Stomach smooth muscle (tissue), 2 donors: ENCODE results near the gene ADGRD1.

ENCODE experiments used
- H3K27ac ChIP-seq: one replicate; pipeline ENCODE4 v1.7.0; 2013; ENCODE audit warnings: mild to moderate bottlenecking, low read length, inconsistent platforms
- H3K27me3 ChIP-seq, 2 donors: one replicate each; pipeline ENCODE4 v1.7.0; 2013; ENCODE audit warnings: low read length in 2 of 2; ENCODE audit not compliant: insufficient read depth in 2 of 2, control insufficient read depth in 1 of 2
- H3K36me3 ChIP-seq, 2 donors: one replicate each; pipeline ENCODE4 v1.7.0; 2013; ENCODE audit warnings: low read length in 2 of 2; ENCODE audit not compliant: control insufficient read depth in 2 of 2, insufficient read depth in 2 of 2
- H3K4me1 ChIP-seq: one replicate; pipeline ENCODE4 v1.7.0; 2013; ENCODE audit warnings: low read length; ENCODE audit not compliant: control insufficient read depth, insufficient read depth
- H3K4me3 ChIP-seq, 2 donors: one replicate each; pipeline ENCODE4 v1.7.0; 2013; ENCODE audit warnings: low read length in 2 of 2
- H3K9ac ChIP-seq, 2 donors: one replicate each; pipeline ENCODE4 v1.7.0; 2013; ENCODE audit warnings: low read length in 2 of 2, mild to moderate bottlenecking in 1 of 2
- H3K9me3 ChIP-seq, 2 donors: one replicate each; pipeline ENCODE4 v1.7.0; 2013; ENCODE audit warnings: low read length in 2 of 2; ENCODE audit not compliant: control insufficient read depth in 2 of 2
- donor health status: healthy.
- donor health status: Pancreatic carcinoma.

The ADGRD1 gene

GRCh38 chr12:131032082-131032750 is 78.5 kb downstream of the ADGRD1 start:
- Histone ChIP-seq H3K9ac (no peak overlapping the region), H3K36me3 (peaks cover 5% of the 10 kb centered on the region in 2 donors), H3K27me3 (no peaks in the 10 kb centered on the region), H3K4me1 (peaks cover 13% of the 10 kb centered on the region), H3K9me3 (peaks cover 0 to 8% of the 10 kb centered on the region in 2 donors), H3K27ac (no peak overlapping the region), H3K4me3 (no peak overlapping the region)

- H3K27ac ChIP-seq = no peak overlapping the region
- H3K27me3 ChIP-seq = no peaks in the 10 kb centered on the region
- H3K36me3 ChIP-seq = peaks cover 3 to 5% of the 10 kb centered on the region in 2 donors
- no peak overlapping the region for H3K4me3 ChIP-seq
- H3K9me3 ChIP-seq = peaks cover 0 to 4% of the 10 kb centered on the region in 2 donors
- no peak overlapping the region for H3K9ac ChIP-seq
- peaks cover 13% of the 10 kb centered on the region for H3K4me1 ChIP-seq
These were observed 79.8 kb downstream of the ADGRD1 start for GRCh38 chr12:131033486-131033885.

- H3K36me3 ChIP-seq = peaks cover 0 to 5% of the 10 kb centered on the region in 2 donors
- peaks cover 13% of the 10 kb centered on the region for H3K4me1 ChIP-seq
- peak overlapping the region in 1 of 2 donors; percentile 71 for H3K9ac ChIP-seq
- no peaks in the 10 kb centered on the region for H3K9me3 ChIP-seq
- H3K27me3 ChIP-seq = no peaks in the 10 kb centered on the region
- peak overlapping the region; percentile 18 for H3K27ac ChIP-seq
- peak overlapping the region; percentile 56 to 64 for H3K4me3 ChIP-seq
These were observed 80.3 kb downstream of the ADGRD1 start for GRCh38 chr12:131033886-131034482.

- Histone ChIP-seq H3K9me3 (no peaks in the 10 kb centered on the region), H3K27ac (peak overlapping the region; percentile 18), H3K4me1 (peaks cover 13% of the 10 kb centered on the region), H3K36me3 (peaks cover 0 to 5% of the 10 kb centered on the region in 2 donors), H3K27me3 (no peaks in the 10 kb centered on the region), H3K4me3 (peak overlapping the region; percentile 56 to 64), H3K9ac (peak overlapping the region; percentile 42 to 71)
These were observed 81.0 kb downstream of the ADGRD1 start for GRCh38 chr12:131034631-131035244.

- peaks cover 13% of the 10 kb centered on the region for H3K4me1 ChIP-seq
- peaks cover 0 to 5% of the 10 kb centered on the region in 2 donors for H3K36me3 ChIP-seq
- no peaks in the 10 kb centered on the region for H3K27me3 ChIP-seq
- no peaks in the 10 kb centered on the region for H3K9me3 ChIP-seq
- peak overlapping the region; percentile 56 to 64 for H3K4me3 ChIP-seq
- H3K9ac ChIP-seq = peak overlapping the region; percentile 42 to 71
- H3K27ac ChIP-seq = peak overlapping the region; percentile 18
These were observed 81.6 kb downstream of the ADGRD1 start for GRCh38 chr12:131035245-131035681.

- peaks cover 0 to 2% of the 10 kb centered on the region in 2 donors for H3K36me3 ChIP-seq
- no peak overlapping the region for H3K9ac ChIP-seq
- H3K4me3 ChIP-seq = no peak overlapping the region
- no peaks in the 10 kb centered on the region for H3K27me3 ChIP-seq
- no peaks in the 10 kb centered on the region for H3K9me3 ChIP-seq
- H3K27ac ChIP-seq = no peak overlapping the region
- peaks cover 13% of the 10 kb centered on the region for H3K4me1 ChIP-seq
These were observed 84.5 kb downstream of the ADGRD1 start for GRCh38 chr12:131038159-131038558.

GRCh38 chr12:131038961-131039950 is 85.5 kb downstream of the ADGRD1 start:
- Histone ChIP-seq H3K27ac (no peak overlapping the region), H3K27me3 (no peaks in the 10 kb centered on the region), H3K9ac (no peak overlapping the region), H3K36me3 (peaks cover 0 to 2% of the 10 kb centered on the region in 2 donors), H3K9me3 (no peaks in the 10 kb centered on the region), H3K4me3 (no peak overlapping the region), H3K4me1 (peaks cover 13% of the 10 kb centered on the region)

GRCh38 chr12:131040491-131040890 is 86.8 kb downstream of the ADGRD1 start:
- H3K27me3 ChIP-seq = no peaks in the 10 kb centered on the region
- H3K4me1 ChIP-seq = peaks cover 2% of the 10 kb centered on the region

GRCh38 chr12:131041216-131041967 is 87.7 kb downstream of the ADGRD1 start:
- no peaks in the 10 kb centered on the region for H3K4me1 ChIP-seq
- H3K4me3 ChIP-seq = no peak overlapping the region
- no peaks in the 10 kb centered on the region for H3K9me3 ChIP-seq
- H3K27me3 ChIP-seq = no peaks in the 10 kb centered on the region
- H3K9ac ChIP-seq = no peak overlapping the region
- no peak overlapping the region for H3K27ac ChIP-seq
- H3K36me3 ChIP-seq = peaks cover 0 to 2% of the 10 kb centered on the region in 2 donors

More at GRCh38 chr12:131040491-131040890, 86.8 kb downstream of the ADGRD1 start:
- H3K4me3 ChIP-seq = no peak overlapping the region
- peaks cover 0 to 2% of the 10 kb centered on the region in 2 donors for H3K36me3 ChIP-seq
- no peak overlapping the region for H3K9ac ChIP-seq
- H3K9me3 ChIP-seq = no peaks in the 10 kb centered on the region
- H3K27ac ChIP-seq = no peak overlapping the region
